Kidney tubule cell (primary cell): ENCODE results near the gene FAM90A26.
A peak's percentile ranks its signal among the peaks of the same experiment; 100 is the strongest.
"Not testable (repeated sequence)": the region's sequence is repeated elsewhere in the genome, so short reads cannot be mapped to it uniquely, and the experiment has no call there.

Experiments used
- DNase-seq: peaks from one replicate; pipeline ENCODE4 v3.0.0-alpha.2; 2018; ENCODE audit warnings: low spot score

FAM90A26 gene

GRCh38 chr4:9158392-9158791 is 11.8 kb upstream of the FAM90A26 start:
- DNase-seq = peak; percentile 33

- DNase-seq = peak; percentile 74
These were observed 10.2 kb upstream of the FAM90A26 start for GRCh38 chr4:9160046-9160445.

- peak; percentile 20 for DNase-seq
These were observed 4.2 kb upstream of the FAM90A26 start for GRCh38 chr4:9165990-9166389.

DNA sequence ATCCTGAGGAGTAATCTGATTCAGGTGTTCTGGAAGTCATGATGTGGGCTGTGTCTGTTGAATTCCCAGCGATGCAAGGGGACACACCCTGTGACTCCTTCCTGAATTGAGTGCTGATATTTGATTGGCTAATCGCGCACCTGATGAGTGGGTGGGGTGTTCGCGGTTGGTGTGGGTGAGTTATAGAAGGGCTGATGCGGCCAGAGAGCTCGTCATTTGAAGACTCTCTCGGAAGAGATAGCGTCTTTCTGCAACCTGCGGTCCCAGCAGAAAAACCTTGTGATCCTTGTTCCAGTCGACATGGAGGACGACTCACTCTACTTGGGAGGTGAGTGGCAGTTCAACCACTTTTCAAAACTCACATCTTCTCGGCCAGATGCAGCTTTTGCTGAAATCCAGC is 40.1 kb downstream of the FAM90A26 start, which contains the start of gene USP17L10:
USP17L10 (plus strand) TSS at position 301 of the 400 bp plus-strand sequence; CDS start at position 301, 0 bp downstream.
- DNase-seq = not testable (repeated sequence)

DNA sequence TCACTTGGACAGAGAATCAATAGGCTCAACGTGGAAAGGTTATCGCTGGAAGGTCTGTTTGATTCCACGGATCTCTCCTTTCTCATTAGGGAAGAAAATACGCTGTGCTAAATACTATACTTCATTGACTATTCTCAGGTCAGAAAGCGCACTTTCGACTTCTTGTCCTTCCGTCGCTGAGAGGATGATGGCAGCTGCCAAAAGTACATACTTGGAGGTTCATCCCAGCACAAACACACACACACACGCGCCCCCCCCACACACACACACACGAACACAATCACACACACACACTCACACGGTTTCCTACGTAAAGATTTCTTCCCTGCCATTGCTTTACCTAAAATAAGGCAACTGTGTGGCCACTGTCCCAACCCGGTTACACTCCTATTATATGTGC is 44.5 kb downstream of the FAM90A26 start:
- not testable (repeated sequence) for DNase-seq

- DNase-seq = not testable (repeated sequence)
These were observed 44.9 kb downstream of the FAM90A26 start, which contains the start of gene USP17L11 for GRCh38 chr4:9215105-9215504. Gene USP17L11 (plus strand): TSS chr4:9215405. CDS start chr4:9215405, 0 bp downstream.

DNA sequence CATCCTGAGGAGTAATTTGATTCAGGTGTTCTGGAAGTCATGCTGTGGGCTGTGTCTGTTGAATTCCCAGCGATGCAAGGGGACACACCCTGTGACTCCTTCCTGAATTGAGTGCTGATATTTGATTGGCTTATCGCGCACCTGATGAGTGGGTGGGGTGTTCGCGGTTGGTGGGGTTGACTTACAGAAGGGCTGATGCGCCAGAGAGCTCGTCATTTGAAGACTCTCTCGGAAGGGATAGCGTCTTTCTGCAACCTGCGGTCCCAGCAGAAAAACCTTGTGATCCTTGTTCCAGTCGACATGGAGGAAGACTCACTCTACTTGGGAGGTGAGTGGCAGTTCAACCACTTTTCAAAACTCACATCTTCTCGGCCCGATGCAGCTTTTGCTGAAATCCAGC is 49.6 kb downstream of the FAM90A26 start, which contains the start of gene USP17L12:
USP17L12 (plus strand) TSS at position 301 of the 400 bp plus-strand sequence; CDS start at position 301, 0 bp downstream.
- not testable (repeated sequence) for DNase-seq

DNA sequence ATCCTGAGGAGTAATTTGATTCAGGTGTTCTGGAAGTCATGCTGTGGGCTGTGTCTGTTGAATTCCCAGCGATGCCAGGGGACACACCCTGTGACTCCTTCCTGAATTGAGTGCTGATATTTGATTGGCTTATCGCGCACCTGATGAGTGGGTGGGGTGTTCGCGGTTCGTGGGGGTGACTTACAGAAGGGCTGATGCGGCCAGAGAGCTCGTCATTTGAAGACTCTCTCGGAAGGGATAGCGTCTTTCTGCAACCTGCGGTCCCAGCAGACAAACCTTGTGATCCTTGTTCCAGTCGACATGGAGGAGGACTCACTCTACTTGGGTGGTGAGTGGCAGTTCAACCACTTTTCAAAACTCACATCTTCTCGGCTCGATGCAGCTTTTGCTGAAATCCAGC is 54.4 kb downstream of the FAM90A26 start, which contains the start of gene USP17L13:
USP17L13 (plus strand) TSS at position 301 of the 400 bp plus-strand sequence; CDS start at position 301, 0 bp downstream.
- DNase-seq = not testable (repeated sequence)
